Measurements from ENCODE around the gene FREM3.

DNA sequence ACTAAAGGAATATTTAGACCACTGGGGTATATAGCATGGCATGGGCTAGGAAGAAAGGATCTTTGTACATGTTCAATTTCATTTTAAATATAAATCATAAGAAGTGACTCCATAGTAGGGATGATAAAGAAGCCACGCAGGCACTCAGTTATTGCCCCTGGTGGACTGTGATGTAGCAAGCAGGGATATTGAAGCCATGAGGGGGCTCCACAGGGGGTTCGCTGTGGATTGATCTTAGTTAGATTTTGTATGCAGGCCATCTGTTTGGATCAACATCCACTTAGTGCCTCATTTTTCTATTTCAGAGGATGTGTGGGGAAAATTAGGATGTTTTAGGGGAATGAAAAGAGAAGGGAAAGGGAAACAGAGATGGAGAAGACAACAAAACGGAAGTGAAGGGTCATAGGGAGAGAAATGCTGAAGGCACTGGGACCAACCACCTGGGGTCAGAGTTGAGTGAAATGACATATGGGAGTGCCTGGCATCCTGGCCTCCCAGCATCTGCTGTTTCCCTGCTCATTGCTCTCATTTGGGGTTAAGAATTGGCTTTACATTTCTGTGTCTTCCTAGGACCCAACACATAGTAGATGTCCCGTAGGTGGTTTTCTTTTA lies 11.2 kb upstream of the FREM3 start:
- TF ChIP-seq, protein P1, sequence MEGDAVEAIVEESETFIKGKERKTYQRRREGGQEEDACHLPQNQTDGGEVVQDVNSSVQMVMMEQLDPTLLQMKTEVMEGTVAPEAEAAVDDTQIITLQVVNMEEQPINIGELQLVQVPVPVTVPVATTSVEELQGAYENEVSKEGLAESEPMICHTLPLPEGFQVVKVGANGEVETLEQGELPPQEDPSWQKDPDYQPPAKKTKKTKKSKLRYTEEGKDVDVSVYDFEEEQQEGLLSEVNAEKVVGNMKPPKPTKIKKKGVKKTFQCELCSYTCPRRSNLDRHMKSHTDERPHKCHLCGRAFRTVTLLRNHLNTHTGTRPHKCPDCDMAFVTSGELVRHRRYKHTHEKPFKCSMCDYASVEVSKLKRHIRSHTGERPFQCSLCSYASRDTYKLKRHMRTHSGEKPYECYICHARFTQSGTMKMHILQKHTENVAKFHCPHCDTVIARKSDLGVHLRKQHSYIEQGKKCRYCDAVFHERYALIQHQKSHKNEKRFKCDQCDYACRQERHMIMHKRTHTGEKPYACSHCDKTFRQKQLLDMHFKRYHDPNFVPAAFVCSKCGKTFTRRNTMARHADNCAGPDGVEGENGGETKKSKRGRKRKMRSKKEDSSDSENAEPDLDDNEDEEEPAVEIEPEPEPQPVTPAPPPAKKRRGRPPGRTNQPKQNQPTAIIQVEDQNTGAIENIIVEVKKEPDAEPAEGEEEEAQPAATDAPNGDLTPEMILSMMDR (IDR thresholded peaks at IDR 0.05) = no peak
- TF ChIP-seq POLR2A (IDR thresholded peaks at IDR 0.05) = no peak

Data from uterus (tissue), 2 donors.